GM18499 (cell line): ENCODE data around the gene EFNB2.

ENCODE experiments used
- ATAC-seq: cut with Tn5 transposase; IDR thresholded peaks from one replicate; pipeline ENCODE4 v1.9.1; 2021; ENCODE audit warnings: moderate number of reproducible peaks; ENCODE audit not compliant: insufficient read depth, unreplicated experiment

The EFNB2 gene

DNA sequence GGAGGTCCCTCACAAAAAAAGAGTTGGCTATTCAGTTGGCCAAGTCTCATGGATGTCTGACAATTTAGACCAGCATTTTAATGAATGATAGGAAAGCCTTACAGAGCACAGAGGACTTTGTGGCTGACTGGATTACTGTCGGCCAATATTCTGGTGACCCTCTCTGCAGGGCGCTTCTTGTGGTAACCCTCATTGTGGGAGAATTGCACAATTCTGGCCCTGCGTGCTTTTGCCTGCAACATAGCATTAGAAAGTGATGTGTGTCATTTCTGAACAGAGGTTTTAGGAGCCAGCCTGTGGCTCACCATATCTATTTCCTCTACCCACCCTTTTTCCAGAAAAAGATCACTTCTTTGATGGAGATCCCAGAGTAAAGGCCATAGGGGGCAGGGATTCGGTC, 71.4 kb downstream of the EFNB2 start:
- no peak for ATAC-seq

- no peak for ATAC-seq
These were observed 72.8 kb downstream of the EFNB2 start for GRCh38 chr13:106462710-106463109.

DNA sequence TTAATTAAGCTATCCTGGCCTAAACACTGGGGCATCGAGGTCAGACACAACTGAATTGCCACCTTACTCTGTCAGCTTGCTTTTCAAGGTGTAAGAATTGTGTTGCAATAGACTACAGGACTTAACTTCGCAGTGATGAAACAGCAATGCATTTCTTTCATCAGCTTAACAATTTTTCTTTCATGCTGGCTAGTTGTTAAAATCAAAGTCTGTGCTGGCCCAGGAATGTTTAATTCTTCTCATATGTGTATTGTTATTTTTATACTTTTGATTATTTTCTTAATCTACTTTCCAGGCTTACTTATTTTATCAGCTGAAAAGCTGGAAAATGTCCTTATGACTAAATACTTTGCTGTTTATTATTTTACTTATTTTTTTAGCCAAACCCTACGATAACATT, 79.7 kb downstream of the EFNB2 start:
- no peak for ATAC-seq

DNA sequence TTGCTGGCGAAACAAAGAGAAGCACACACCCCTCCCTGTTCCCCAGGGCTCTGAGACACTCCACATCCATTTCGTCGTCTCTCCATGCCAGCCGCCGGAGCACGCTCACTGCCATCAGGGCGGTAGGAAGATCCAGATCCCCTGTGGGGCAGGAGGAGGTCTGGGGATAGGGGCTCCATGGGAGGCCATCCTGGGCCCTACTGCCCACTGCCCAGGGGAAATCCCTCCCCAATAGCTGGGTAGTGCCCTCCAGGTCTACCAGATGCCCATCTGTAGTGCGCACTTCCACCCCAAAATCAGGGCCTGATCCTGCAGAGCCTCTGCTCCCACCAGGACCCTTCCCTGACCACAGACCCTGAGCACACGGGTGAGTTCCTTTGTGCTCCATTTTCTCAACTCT, 80.3 kb downstream of the EFNB2 start:
- no peak for ATAC-seq

GRCh38 chr13:106453101-106453500, 82.4 kb downstream of the EFNB2 start:
- ATAC-seq = no peak

DNA sequence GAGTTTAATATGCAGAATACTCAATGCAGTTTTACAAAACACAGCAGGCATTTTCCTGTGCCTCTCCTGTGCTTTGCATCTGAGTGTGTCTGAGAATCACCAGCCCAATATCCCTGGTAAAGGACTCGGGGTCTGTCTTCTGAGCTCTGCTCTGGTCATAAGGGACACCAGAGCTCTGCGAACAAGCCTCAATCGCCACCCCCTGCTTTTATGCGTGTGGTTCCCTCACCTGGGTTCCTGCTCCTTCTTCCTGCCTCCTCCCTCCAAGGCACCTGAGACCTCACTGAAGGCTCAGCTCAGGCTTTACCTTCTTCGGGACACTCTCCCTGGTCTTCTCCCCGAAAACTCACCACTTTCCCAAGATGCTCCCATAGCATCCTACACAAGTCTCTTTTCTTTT, 84.5 kb downstream of the EFNB2 start:
- no peak for ATAC-seq

DNA sequence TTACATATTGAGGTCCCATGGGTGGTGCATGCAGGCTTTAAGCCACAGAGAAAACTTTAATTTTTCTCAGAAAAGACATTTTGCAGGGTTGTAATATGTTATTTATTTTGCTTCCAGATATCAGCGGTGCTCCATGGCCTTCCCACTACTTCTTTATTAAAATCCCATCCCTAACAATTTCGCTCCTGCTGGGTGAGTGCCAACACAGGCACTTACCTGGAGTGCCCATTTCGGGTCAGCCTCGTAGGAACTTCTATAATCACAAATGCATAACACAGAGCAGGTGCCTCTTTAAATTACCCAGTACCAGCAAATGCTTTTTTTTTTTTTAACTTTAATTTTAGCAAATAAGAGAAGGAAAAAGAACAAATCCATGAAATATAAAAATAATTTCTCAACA, 86.4 kb downstream of the EFNB2 start:
- no peak for ATAC-seq

DNA sequence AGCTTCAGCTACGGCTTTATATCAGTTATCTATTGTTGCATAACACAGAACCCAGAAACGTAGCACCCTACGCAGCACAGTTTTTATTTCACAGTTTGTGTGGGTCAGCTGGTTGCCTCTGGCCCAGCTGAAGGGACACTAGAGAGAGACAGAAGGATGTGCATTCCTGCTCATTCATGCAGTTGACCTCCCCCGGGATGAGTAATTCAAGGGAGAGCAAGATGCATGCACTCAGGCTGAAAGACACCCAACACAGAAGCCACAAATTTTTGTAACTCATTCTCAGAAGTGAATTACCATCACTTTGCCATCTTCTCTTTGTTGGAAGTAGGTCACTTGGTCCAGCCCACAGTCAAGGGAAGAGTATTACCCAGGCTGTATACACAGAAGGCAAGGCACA, 89.5 kb downstream of the EFNB2 start:
- ATAC-seq = no peak

GRCh38 chr13:106443607-106444322, 91.7 kb downstream of the EFNB2 start:
- no peak for ATAC-seq

- ATAC-seq = no peak
These were observed 94.6 kb downstream of the EFNB2 start for GRCh38 chr13:106440866-106441265.
